NCI-H2171 (cell line): ENCODE results near the gene CBX8.

Source experiments
- DNase-seq: peaks from one replicate; lab custom pipeline; 2025; lab: John Stamatoyannopoulos, UW

CBX8 gene

GRCh38 chr17:79804856-79805696, 8.2 kb upstream of the CBX8 start:
- DNase-seq, result no peak

GRCh38 chr17:79803997-79804855, 7.3 kb upstream of the CBX8 start:
- no peak for DNase-seq

- no peak for DNase-seq
Observed at GRCh38 chr17:79803421-79803996, 6.6 kb upstream of the CBX8 start.

GRCh38 chr17:79802736-79803420, 6.0 kb upstream of the CBX8 start:
- no peak for DNase-seq

GRCh38 chr17:79802039-79802735, 5.3 kb upstream of the CBX8 start:
- no peak for DNase-seq

GRCh38 chr17:79801156-79802038, 4.5 kb upstream of the CBX8 start:
- DNase-seq, result no peak

DNA sequence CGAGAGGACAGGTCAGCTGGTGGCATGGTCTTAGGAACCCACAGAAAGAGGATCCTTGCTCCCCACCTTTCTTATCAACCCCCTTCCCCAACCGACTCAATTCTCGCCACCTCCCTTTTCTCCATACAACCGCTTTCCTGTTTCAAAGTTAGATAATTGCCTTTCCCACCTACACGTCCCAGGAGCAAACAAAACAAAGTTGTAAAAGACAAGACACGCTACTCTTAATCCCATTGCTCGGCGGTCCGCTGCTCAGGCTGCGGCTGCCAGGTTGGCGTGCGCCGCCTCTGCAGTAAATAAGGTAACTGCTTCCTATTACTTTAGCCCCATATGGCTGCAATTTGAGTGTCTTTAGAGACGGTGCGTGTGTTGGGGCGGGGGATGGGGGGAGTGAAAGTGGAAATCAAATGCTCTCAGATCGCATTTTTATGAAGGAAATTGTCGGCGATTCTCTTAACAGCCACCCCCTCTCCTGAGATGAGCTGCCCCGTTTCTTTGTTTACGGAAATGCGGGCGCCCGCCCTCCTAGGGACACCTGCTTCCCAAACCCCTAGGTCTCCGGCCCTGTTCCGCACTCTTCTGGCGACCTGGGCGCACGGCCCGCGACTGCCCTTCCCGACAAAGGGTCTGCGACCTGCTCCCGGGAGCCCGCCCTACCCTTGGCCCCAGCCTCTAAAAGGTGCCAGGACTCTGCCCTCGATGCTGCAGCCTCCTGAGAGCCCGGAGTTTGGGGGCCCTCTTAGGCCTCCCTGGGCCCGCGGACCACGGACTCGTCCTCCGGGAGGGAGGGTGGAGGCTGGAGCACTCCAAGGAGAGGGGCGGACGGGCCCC, 3.7 kb upstream of the CBX8 start:
- peak; percentile 72 for DNase-seq

- no peak for DNase-seq
Observed at GRCh38 chr17:79799538-79800324, 2.9 kb upstream of the CBX8 start.

DNA sequence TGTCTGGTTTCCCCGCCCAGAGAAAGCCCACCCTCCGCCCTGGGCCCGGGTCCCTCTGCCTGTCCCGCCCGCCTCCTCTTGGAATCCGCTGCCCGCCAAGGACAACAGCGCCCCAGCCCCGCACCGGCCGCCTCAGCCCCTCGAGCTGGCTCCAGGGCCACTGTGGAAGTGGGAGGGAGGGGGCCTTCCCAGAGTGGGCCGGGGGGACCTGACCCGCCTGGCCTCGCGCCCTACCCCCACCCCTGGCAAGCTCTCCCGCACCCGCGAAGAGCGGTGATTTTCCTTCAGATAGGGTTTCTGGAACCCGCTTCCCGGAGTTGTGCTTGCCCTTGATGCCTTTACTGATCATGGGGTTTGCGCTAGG, 2.3 kb upstream of the CBX8 start:
- no peak for DNase-seq

- no peak for DNase-seq
Observed at GRCh38 chr17:79798299-79799173, 1.7 kb upstream of the CBX8 start.

GRCh38 chr17:79797492-79798298, 818 bp upstream of the CBX8 start:
- DNase-seq, result no peak

GRCh38 chr17:79796444-79796762, 474 bp downstream of the CBX8 start:
- no peak for DNase-seq

DNA sequence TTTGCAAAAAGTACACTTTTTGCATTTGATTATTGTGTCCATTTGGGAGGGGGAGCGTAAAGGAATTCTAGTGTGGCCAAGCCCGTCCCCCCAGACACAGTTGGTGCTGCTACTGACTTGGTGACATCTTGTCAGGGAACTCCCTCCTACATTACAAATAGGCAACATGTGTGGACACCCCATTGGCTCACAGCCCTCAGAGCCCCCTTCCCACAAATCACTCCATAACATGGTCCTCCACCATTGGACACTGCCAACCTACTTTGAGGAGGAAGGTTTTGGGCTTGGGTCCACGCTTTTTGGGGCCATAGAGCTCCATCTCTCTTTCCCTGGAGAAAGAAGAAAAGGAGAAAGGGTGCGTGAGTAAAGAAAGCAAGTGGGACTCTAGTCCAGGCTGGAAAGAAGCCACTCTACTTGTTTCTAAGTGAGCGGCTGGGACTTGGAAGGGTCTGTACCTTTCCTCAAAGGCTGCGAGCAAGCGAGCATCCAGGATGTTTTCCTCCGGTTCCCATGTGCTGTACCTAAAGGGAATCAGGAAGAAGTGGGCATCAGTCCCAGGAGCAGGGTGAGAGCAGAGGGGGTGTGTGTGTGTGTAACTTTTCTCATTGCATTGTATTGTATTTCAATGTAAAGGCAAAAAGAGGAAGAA, 958 bp downstream of the CBX8 start:
- DNase-seq, result no peak

GRCh38 chr17:79794659-79795511, 2.0 kb downstream of the CBX8 start:
- DNase-seq, result no peak

GRCh38 chr17:79793924-79794304, 3.0 kb downstream of the CBX8 start:
- no peak for DNase-seq
